Lower lobe of right lung (tissue), 2 donors: ENCODE data around the gene NKD1. TPM values are rescaled to one million over a fixed set of nuclear protein-coding genes. Genes with fewer than 3 reads are reported as not detected.

Experiments used
- ATAC-seq, 2 donors: fragments of 200-7000 bp; cut with Tn5 transposase; one replicate each; pipeline ENCODE4 v1.9.1; 2020 to 2022; ENCODE audit warnings: mild to moderate bottlenecking in 2 of 2, moderate library complexity in 2 of 2
- DNase-seq: peaks from one replicate; pipeline ENCODE4 v3.0.0-alpha.2; 2020
- H3K27ac ChIP-seq: fragments of 200-600 bp; one replicate; pipeline ENCODE4 v1.8.0; 2022
- H3K27me3 ChIP-seq: fragments of 200-600 bp; one replicate; pipeline ENCODE4 v1.8.0; 2022; ENCODE audit warnings: low read depth
- H3K36me3 ChIP-seq: fragments of 200-600 bp; one replicate; pipeline ENCODE4 v1.8.0; 2022; ENCODE audit warnings: mild to moderate bottlenecking
- H3K4me1 ChIP-seq: fragments of 200-600 bp; one replicate; pipeline ENCODE4 v1.8.0; 2022
- H3K4me3 ChIP-seq: fragments of 200-600 bp; one replicate; pipeline ENCODE4 v1.8.0; 2022; ENCODE audit warnings: mild to moderate bottlenecking
- H3K9me3 ChIP-seq: fragments of 200-600 bp; one replicate; pipeline ENCODE4 v1.8.0; 2022
- CTCF ChIP-seq: fragments of 200-600 bp; IDR thresholded peaks from one replicate; pipeline ENCODE4 v1.8.0; 2022; ENCODE audit warnings: antibody characterized with exemption, mild to moderate bottlenecking
- intact Hi-C: fragments of 100-400 bp; cut with DNase I; formaldehyde crosslinking; loops from one replicate; pipeline ENCODE4 v1.11.0; 2022
- total RNA-seq: library from RNA; stranded (reverse); fragmentation: NEBNext Ultra II Directional; extraction: Animal tissue kit (Norgen Biotek cat#: 25700); gene quantifications from one replicate; pipeline ENCODE4 v1.2.1, GENCODE V29; 2021
- donor health status: DM: no; HTN: yes; CAD: no; lungs with severe emphysema.

The NKD1 gene
- total RNA-seq, 1 donor from 2014 or later, result 30.7 TPM

- ATAC-seq (no peak), DNase-seq (peak; percentile 45)
- H3K4me1 ChIP-seq, result peaks cover 26% of the 10 kb centered on the region
- H3K27ac ChIP-seq, result no peak overlapping the region
- H3K27me3 ChIP-seq, result no peaks in the 10 kb centered on the region
- peak; percentile 45 for TF ChIP-seq CTCF
- intact Hi-C loops, result no loop called here
- H3K9me3 ChIP-seq, result peaks cover 13% of the 10 kb centered on the region
- H3K4me3 ChIP-seq, result no peak overlapping the region
- H3K36me3 ChIP-seq, result peaks cover 18% of the 10 kb centered on the region
Observed at GRCh38 chr16:50677351-50677750, 129.2 kb downstream of the NKD1 start.

DNA sequence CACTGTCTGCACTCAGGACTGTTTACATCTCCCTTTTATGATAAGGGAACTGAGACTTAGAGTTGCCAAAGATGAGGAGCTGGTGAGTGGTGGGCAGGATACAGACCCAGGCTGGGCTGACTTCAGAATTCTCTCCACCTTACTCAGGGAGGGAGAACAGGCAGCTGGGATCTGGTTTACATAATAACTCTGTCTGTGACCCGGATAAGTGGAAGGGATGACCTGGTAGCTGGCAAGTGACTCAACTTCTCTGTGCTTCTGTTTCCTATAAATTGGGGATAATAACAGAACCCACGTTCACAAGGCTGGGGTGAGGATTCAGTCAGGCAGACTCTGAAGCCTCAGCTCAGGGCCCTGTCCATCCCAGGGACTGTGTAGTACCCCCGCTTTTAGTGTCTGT is 130.3 kb downstream of the NKD1 start:
- H3K27me3 ChIP-seq, result no peaks in the 10 kb centered on the region
- H3K36me3 ChIP-seq, result peaks cover 18% of the 10 kb centered on the region
- DNase-seq, result no peak
- no peak for ATAC-seq
- no peak overlapping the region for H3K27ac ChIP-seq
- no peak for TF ChIP-seq CTCF
- peaks cover 5% of the 10 kb centered on the region for H3K9me3 ChIP-seq
- H3K4me3 ChIP-seq, result no peak overlapping the region
- intact Hi-C loops, result no loop called here
- H3K4me1 ChIP-seq, result peaks cover 37% of the 10 kb centered on the region

- no peak for TF ChIP-seq CTCF
- H3K9me3 ChIP-seq, result no peaks in the 10 kb centered on the region
- peaks cover 44% of the 10 kb centered on the region for H3K4me1 ChIP-seq
- ATAC-seq (no peak), DNase-seq (no peak)
- peaks cover 18% of the 10 kb centered on the region for H3K36me3 ChIP-seq
- no peak overlapping the region for H3K27ac ChIP-seq
- intact Hi-C loops, result no loop called here
- no peaks in the 10 kb centered on the region for H3K27me3 ChIP-seq
- H3K4me3 ChIP-seq, result peak overlapping the region; percentile 58
Observed at GRCh38 chr16:50679266-50679665, 131.1 kb downstream of the NKD1 start.

GRCh38 chr16:50679676-50680555 is 131.7 kb downstream of the NKD1 start:
- Histone ChIP-seq H3K4me1 (peaks cover 51% of the 10 kb centered on the region), H3K9me3 (no peaks in the 10 kb centered on the region), H3K27me3 (no peaks in the 10 kb centered on the region), H3K4me3 (peak overlapping the region; percentile 58), H3K36me3 (peaks cover 15% of the 10 kb centered on the region), H3K27ac (peak overlapping the region; percentile 80)
- DNase-seq (no peak), ATAC-seq (no peak)
- intact Hi-C loops, result no loop called here
- TF ChIP-seq CTCF, result no peak

GRCh38 chr16:50680556-50680893 is 132.3 kb downstream of the NKD1 start:
- DNase-seq (no peak), ATAC-seq (no peak)
- H3K27me3 ChIP-seq, result no peaks in the 10 kb centered on the region
- peak overlapping the region; percentile 80 for H3K27ac ChIP-seq
- H3K4me1 ChIP-seq, result peaks cover 55% of the 10 kb centered on the region
- peaks cover 9% of the 10 kb centered on the region for H3K36me3 ChIP-seq
- intact Hi-C loops, result no loop called here
- no peaks in the 10 kb centered on the region for H3K9me3 ChIP-seq
- TF ChIP-seq CTCF, result no peak
- peak overlapping the region; percentile 58 for H3K4me3 ChIP-seq
